Testis (tissue), 2 donors: Measurements from ENCODE around the gene NRROS.

ENCODE experiments used
- CTCF ChIP-seq, 3 experiments: fragments of 450-650 bp in 2 of 3; fragments of 200-600 bp in 1 of 3; sonication (generic) in 1 of 3; IDR thresholded peaks; one replicate each; pipeline ENCODE4 v1.5.1; 2016 to 2019; ENCODE audit warnings: antibody characterized with exemption in 3 of 3, mild to moderate bottlenecking in 2 of 3, moderate library complexity in 1 of 3
- POLR2A ChIP-seq: fragments of 450-650 bp; IDR thresholded peaks from one replicate; pipeline ENCODE4 v1.6.1; 2017; ENCODE audit warnings: antibody characterized with exemption, mild to moderate bottlenecking, moderate library complexity

- TF ChIP-seq CTCF (IDR thresholded peaks at IDR 0.05): no peak
- TF ChIP-seq POLR2A: no peak
Observed at GRCh38 chr3:196691386-196691785, 51.9 kb downstream of the NRROS start.
